HepG2 (cell line): Measurements from ENCODE around the gene LGALS1. TPM values are rescaled to one million over a fixed set of nuclear protein-coding genes. Genes with fewer than 3 reads are reported as not detected.

Experiments used
- ATAC-seq: fragments of 200-7000 bp; cut with Tn5 transposase; 3 replicates; pipeline ENCODE4 v1.9.1; 2020; ENCODE audit warnings: mild to moderate bottlenecking, moderate library complexity
- BruUV-seq: library from RNA; stranded (reverse); fragments of 400-500 nt; replicated peaks from 2 replicates; lab custom pipeline; 2021; lab: Mats Ljungman, UMichigan
- CTCF ChIA-PET: fragments of 300-600 bp; formaldehyde crosslinking; extraction: SDS; loops from one replicate; lab custom pipeline; 2021; ENCODE audit warnings: low total read pairs, inconsistent platforms, low intra/inter-chr PET ratio; lab: Yijun Ruan, JAX
- POLR2A ChIA-PET: fragments of 350-600 bp; sonication (Branson Sonifier 250); formaldehyde crosslinking; loops from one replicate; lab custom pipeline; 2020; ENCODE audit warnings: antibody characterized with exemption, inconsistent platforms; lab: Yijun Ruan, JAX
- DNase-seq: peaks from one replicate; pipeline ENCODE4 v3.0.0-alpha.2; 2015; ENCODE audit warnings: low spot score
- FAIRE-seq: peaks from 3 replicates; lab custom pipeline; 2011; peaks lifted over from hg19 to GRCh38; lab: Jason Lieb, UNC
- H2AFZ ChIP-seq: one replicate; pipeline ENCODE4 v1.6.1; 2011; ENCODE audit warnings: low read length, inconsistent platforms
- H3K27ac ChIP-seq: fragments of 300-600 bp; 3 replicates; pipeline ENCODE4 v1.8.0; 2011; ENCODE audit warnings: mixed run types, mild to moderate bottlenecking, mixed read lengths, low read length, inconsistent platforms; ENCODE audit not compliant: insufficient read depth; ENCODE audit errors: extremely low read length
- H3K27me3 ChIP-seq, 2 experiments: fragments of 200-600 bp in 1 of 2; 2 replicates in 1 of 2; 3 replicates in 1 of 2; pipeline versions ENCODE4 v1.6.0 to v1.8.0; 2011; ENCODE audit warnings: low read length in 2 of 2, mild to moderate bottlenecking in 2 of 2, moderate library complexity in 2 of 2, inconsistent platforms in 1 of 2; ENCODE audit not compliant: insufficient read depth in 2 of 2, control insufficient read depth in 1 of 2
- H3K36me3 ChIP-seq, 2 experiments: fragments of 200-600 bp in 1 of 2; replicated peaks in 1 of 2; 2 replicates in 1 of 2; 3 replicates in 1 of 2; pipeline versions ENCODE4 v1.5.1 to v1.8.0; 2011; ENCODE audit warnings: low read length in 2 of 2, inconsistent platforms in 1 of 2; ENCODE audit not compliant: insufficient read depth in 2 of 2, control insufficient read depth in 1 of 2
- H3K4me1 ChIP-seq: 2 replicates; pipeline ENCODE4 v1.5.1; 2012; ENCODE audit warnings: low read length, inconsistent platforms; ENCODE audit not compliant: insufficient read depth
- H3K4me2 ChIP-seq: 2 replicates; pipeline ENCODE4 v1.6.0; 2011; ENCODE audit warnings: low read depth, low read length, inconsistent platforms
- H3K4me3 ChIP-seq, 3 experiments: fragments of 200-600 bp in 1 of 3; sonication (generic), shearing (Covaris generic) in 1 of 3; replicated peaks in 1 of 3; 2 replicates each; pipeline ENCODE4 v1.5.1; 2011 to 2016; ENCODE audit warnings: low read length in 3 of 3, inconsistent platforms in 2 of 3, low read depth in 2 of 3, mild to moderate bottlenecking in 2 of 3, control low read depth in 1 of 3, mixed read lengths in 1 of 3; ENCODE audit not compliant: insufficient read depth in 1 of 3
- H3K79me2 ChIP-seq: one replicate; pipeline ENCODE4 v1.6.1; 2011; ENCODE audit warnings: low read length, inconsistent platforms; ENCODE audit not compliant: insufficient read depth
- H3K9ac ChIP-seq: 2 replicates; pipeline ENCODE4 v1.6.0; 2011; ENCODE audit warnings: mild to moderate bottlenecking, low read depth, low read length, inconsistent platforms; ENCODE audit not compliant: insufficient read depth
- H3K9me3 ChIP-seq: 2 replicates; pipeline ENCODE4 v1.5.1; 2012; ENCODE audit warnings: mild to moderate bottlenecking, low read length
- H4K20me1 ChIP-seq: 2 replicates; pipeline ENCODE4 v1.6.0; 2011; ENCODE audit warnings: inconsistent platforms, mild to moderate bottlenecking, low read length, moderate library complexity; ENCODE audit not compliant: insufficient read depth
- HIVEP1 ChIP-seq: sonication (generic); formaldehyde crosslinking; IDR thresholded peaks from 2 replicates; pipeline ENCODE4 v1.4.0; 2020; ENCODE audit warnings: mild to moderate bottlenecking, missing genetic modification reagents
- MED8 ChIP-seq: sonication (generic); formaldehyde crosslinking; IDR thresholded peaks from 2 replicates; pipeline ENCODE4 v1.8.1; 2023; ENCODE audit warnings: mild to moderate bottlenecking, missing genetic modification reagents; ENCODE audit not compliant: insufficient replicate concordance
- PHB2 ChIP-seq: fragments of 450-650 bp; IDR thresholded peaks from 2 replicates; pipeline ENCODE4 v1.6.1; 2018; ENCODE audit not compliant: partially characterized antibody
- RXRB ChIP-seq: IDR thresholded peaks from 2 replicates; pipeline ENCODE4 v1.6.1; 2016; ENCODE audit warnings: borderline replicate concordance, missing genetic modification reagents, missing compliant biosample characterization
- SOX5 ChIP-seq: IDR thresholded peaks from 2 replicates; pipeline ENCODE4 v1.6.1; 2016; ENCODE audit warnings: borderline replicate concordance
- SP2 ChIP-seq: sonication (generic); formaldehyde crosslinking; IDR thresholded peaks from 2 replicates; pipeline ENCODE4 v1.5.1; 2020; ENCODE audit warnings: mild to moderate bottlenecking, missing genetic modification reagents
- TRIM24 ChIP-seq: sonication (generic); formaldehyde crosslinking; IDR thresholded peaks from 2 replicates; pipeline ENCODE4 v1.8.0; 2022; ENCODE audit warnings: mild to moderate bottlenecking, missing genetic modification reagents
- ZNF276 ChIP-seq: sonication (generic); formaldehyde crosslinking; IDR thresholded peaks from 2 replicates; pipeline ENCODE4 v1.4.0; 2020; ENCODE audit warnings: mild to moderate bottlenecking, low read depth, missing genetic modification reagents
- ZNF598 ChIP-seq: sonication (generic); formaldehyde crosslinking; IDR thresholded peaks from 2 replicates; pipeline ENCODE4 v1.5.1; 2020; ENCODE audit warnings: mild to moderate bottlenecking, missing genetic modification reagents, borderline replicate concordance
- ZSCAN20 ChIP-seq: sonication (generic); formaldehyde crosslinking; IDR thresholded peaks from 2 replicates; pipeline ENCODE4 v1.4.0; 2020; ENCODE audit warnings: missing genetic modification reagents, mild to moderate bottlenecking, borderline replicate concordance
- WGBS: methylation state at CpG from one replicate; pipeline ENCODE4 v1.1.6; 2017; ENCODE audit warnings: low lambda C conversion rate; 5-methylcytosine and 5-hydroxymethylcytosine counted together
- in situ Hi-C: cut with HindIII; loops from 2 replicates; pipeline ENCODE4 v1.10.0; 2017; ENCODE audit warnings: low pct_unique_long_range_greater_than_20kb; ENCODE audit not compliant: extremely low pct_ligation_motif_present
- intact Hi-C: fragments of 100-400 bp; cut with micrococcal nuclease; formaldehyde crosslinking; loops from one replicate; pipeline ENCODE4 v1.10.0; 2022; ENCODE audit not compliant: unreplicated experiment
- polyA plus RNA-seq, 8 experiments: library from polyadenylated mRNA; depleted of rRNA in 3 of 8; stranded (reverse) in 7 of 8; unstranded in 1 of 8; fragments of >200 nt; fragmentation: Illumina TruSeq in 4 of 8; extraction: Trizol in 4 of 8; gene quantifications; 2 replicates each; pipeline versions ENCODE4 v1.2.1 to v1.2.3, GENCODE V29; 2011 to 2016; ENCODE audit warnings: low read depth in 4 of 8, missing spikeins in 1 of 8, mixed read lengths in 1 of 8; ENCODE audit not compliant: insufficient read depth in 1 of 8
- total RNA-seq, 5 experiments: library from RNA; depleted of rRNA; stranded (reverse); fragments of >200 nt; fragmentation: Illumina TruSeq; extraction: Trizol; gene quantifications; 2 replicates each; pipeline ENCODE4 v1.2.3, GENCODE V29; 2016; ENCODE audit warnings: low read depth in 1 of 5
- TF ChIP-seq, protein P1 (sequence below), 2 experiments: fragments of 450-650 bp in 1 of 2; sonication (generic) in 1 of 2; formaldehyde crosslinking; IDR thresholded peaks; 2 replicates each; pipeline versions ENCODE4 v1.5.0 to v1.8.0; 2020 to 2022; ENCODE audit warnings: mild to moderate bottlenecking in 1 of 2, missing genetic modification reagents in 1 of 2
- TF ChIP-seq, protein P2 (sequence below): IDR thresholded peaks from 2 replicates; pipeline ENCODE4 v1.6.1; 2016; ENCODE audit warnings: missing genetic modification reagents, missing compliant biosample characterization
- TF ChIP-seq, protein P3 (sequence below): sonication (generic); formaldehyde crosslinking; IDR thresholded peaks from 2 replicates; pipeline ENCODE4 v1.5.1; 2020; ENCODE audit warnings: missing genetic modification reagents, mild to moderate bottlenecking, borderline replicate concordance

The LGALS1 gene
- total and polyA plus RNA-seq, 2 of the 13 experiments (the other 11 are each of a cell fraction or from before 2014, with no cell fraction given): 103 to 858 TPM

DNA sequence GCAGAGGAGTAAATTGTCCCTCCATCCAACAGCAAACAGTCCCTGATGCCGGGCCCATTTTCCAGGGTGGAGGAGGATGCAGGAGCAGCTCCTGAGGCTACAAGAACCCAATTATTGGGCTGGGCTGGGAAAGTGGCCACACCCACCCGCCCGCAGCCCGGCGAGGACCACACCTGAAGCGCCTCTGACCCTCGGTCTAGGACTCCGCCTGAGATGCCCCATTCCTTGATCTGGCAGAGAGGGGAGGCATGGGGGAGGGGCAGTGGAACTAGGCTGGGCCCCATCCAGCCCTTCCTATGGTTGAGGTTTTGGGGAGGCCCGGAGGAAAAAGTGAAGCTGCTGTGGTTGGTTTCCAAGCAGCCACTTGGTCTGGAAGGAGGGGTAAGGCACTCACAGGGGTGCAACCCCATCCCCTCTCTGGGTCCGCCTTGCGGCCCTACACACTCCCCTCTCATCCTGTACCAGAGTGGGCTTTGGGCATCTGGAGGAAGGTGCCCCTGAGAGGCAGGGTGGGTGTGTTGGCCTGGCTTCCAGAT, 2.4 kb upstream of the LGALS1 start:
- POLR2A ChIA-PET: interaction anchor here (6.0 kb wide), 1 partner anchor 12 kb away, joined by 120 read pairs; the partner anchor contains the start of gene PDXP
- no peaks in the 10 kb centered on the region for H3K36me3 ChIP-seq
- no peak overlapping the region for H3K27ac ChIP-seq
- ATAC-seq (no peak), FAIRE-seq (no peak), DNase-seq (no peak)
- H3K9me3 ChIP-seq: no peaks in the 10 kb centered on the region
- no peaks in the 10 kb centered on the region for H4K20me1 ChIP-seq
- in situ Hi-C loops: no loop called here
- CTCF ChIA-PET: no interaction called here
- no peak overlapping the region for H2AFZ ChIP-seq
- TF ChIP-seq HIVEP1 (CRISPR knock-in tag): no peak
- no peak for TF ChIP-seq SP2
- TF ChIP-seq MED8 (CRISPR knock-in tag): no peak
- TF ChIP-seq, all 625 proteins: peak for 0
- Histone ChIP-seq H3K27me3 (no peaks in the 10 kb centered on the region), H3K9ac (no peak overlapping the region), H3K4me1 (peaks cover 47% of the 10 kb centered on the region), H3K4me2 (no peak overlapping the region), H3K4me3 (no peak overlapping the region), H3K79me2 (no peaks in the 10 kb centered on the region)
- no TSS peak for BruUV-seq
- 73% methylated on average over 9 of the region's 11 CpGs for WGBS
- intact Hi-C loops: no loop called here

GRCh38 chr22:37674248-37674647, 1.2 kb upstream of the LGALS1 start:
- peaks cover 42% of the 10 kb centered on the region for H3K4me1 ChIP-seq
- H3K9ac ChIP-seq: no peak overlapping the region
- H3K4me3 ChIP-seq: no peak overlapping the region
- no peak overlapping the region for H3K4me2 ChIP-seq
- H2AFZ ChIP-seq: no peak overlapping the region
- POLR2A ChIA-PET: interaction anchor here (3.9 to 6.0 kb wide), 2 partner anchors 11 to 13 kb away, joined by 35 to 120 read pairs; partner anchors contain the start of genes NOL12 and PDXP
- no TSS peak for BruUV-seq
- in situ Hi-C loops (no loop called here), intact Hi-C loops (no loop called here)
- no peaks in the 10 kb centered on the region for H3K9me3 ChIP-seq
- H3K27ac ChIP-seq: no peak overlapping the region
- DNase-seq (no peak), FAIRE-seq (no peak), ATAC-seq (no peak)
- no peaks in the 10 kb centered on the region for H3K27me3 ChIP-seq
- CTCF ChIA-PET: no interaction called here
- 76% methylated on average over 12 of the region's 12 CpGs for WGBS
- H4K20me1 ChIP-seq: no peaks in the 10 kb centered on the region
- H3K36me3 ChIP-seq: peaks cover 0 to 2% of the 10 kb centered on the region in 2 experiments; a peak in 1 of 5 replicates
- no peaks in the 10 kb centered on the region for H3K79me2 ChIP-seq
- no peak for TF ChIP-seq TRIM24 (CRISPR knock-in tag)
- no peak for TF ChIP-seq MED8 (CRISPR knock-in tag)
- no peak for TF ChIP-seq RXRB (CRISPR knock-in tag)
- TF ChIP-seq, protein P1, sequence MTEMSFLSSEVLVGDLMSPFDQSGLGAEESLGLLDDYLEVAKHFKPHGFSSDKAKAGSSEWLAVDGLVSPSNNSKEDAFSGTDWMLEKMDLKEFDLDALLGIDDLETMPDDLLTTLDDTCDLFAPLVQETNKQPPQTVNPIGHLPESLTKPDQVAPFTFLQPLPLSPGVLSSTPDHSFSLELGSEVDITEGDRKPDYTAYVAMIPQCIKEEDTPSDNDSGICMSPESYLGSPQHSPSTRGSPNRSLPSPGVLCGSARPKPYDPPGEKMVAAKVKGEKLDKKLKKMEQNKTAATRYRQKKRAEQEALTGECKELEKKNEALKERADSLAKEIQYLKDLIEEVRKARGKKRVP (CRISPR knock-in tag; IDR thresholded peaks at IDR 0.05): no peak
- TF ChIP-seq ZSCAN20 (CRISPR knock-in tag): no peak
- TF ChIP-seq, protein P2, sequence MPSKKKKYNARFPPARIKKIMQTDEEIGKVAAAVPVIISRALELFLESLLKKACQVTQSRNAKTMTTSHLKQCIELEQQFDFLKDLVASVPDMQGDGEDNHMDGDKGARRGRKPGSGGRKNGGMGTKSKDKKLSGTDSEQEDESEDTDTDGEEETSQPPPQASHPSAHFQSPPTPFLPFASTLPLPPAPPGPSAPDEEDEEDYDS: no peak
- TF ChIP-seq ZNF598: no peak
- no peak for TF ChIP-seq ZNF276 (CRISPR knock-in tag)
- TF ChIP-seq, protein P3, sequence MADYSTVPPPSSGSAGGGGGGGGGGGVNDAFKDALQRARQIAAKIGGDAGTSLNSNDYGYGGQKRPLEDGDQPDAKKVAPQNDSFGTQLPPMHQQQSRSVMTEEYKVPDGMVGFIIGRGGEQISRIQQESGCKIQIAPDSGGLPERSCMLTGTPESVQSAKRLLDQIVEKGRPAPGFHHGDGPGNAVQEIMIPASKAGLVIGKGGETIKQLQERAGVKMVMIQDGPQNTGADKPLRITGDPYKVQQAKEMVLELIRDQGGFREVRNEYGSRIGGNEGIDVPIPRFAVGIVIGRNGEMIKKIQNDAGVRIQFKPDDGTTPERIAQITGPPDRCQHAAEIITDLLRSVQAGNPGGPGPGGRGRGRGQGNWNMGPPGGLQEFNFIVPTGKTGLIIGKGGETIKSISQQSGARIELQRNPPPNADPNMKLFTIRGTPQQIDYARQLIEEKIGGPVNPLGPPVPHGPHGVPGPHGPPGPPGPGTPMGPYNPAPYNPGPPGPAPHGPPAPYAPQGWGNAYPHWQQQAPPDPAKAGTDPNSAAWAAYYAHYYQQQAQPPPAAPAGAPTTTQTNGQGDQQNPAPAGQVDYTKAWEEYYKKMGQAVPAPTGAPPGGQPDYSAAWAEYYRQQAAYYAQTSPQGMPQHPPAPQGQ: no peak
- no peak for TF ChIP-seq PHB2
- no peak for TF ChIP-seq SOX5
